Fibroblast of pulmonary artery (primary cell): ENCODE data around the gene NAT8.
"Not testable (repeated sequence)": the region's sequence is repeated elsewhere in the genome, so short reads cannot be mapped to it uniquely, and the experiment has no call there.

Experiments used
- DNase-seq: peaks from one replicate; pipeline ENCODE4 v3.0.0-alpha.2; 2010; ENCODE audit warnings: low read depth
- H3K4me3 ChIP-seq: replicated peaks from 2 replicates; pipeline ENCODE4 v1.5.1; 2011; ENCODE audit warnings: low read depth, mild to moderate bottlenecking, control low read depth, low read length, moderate library complexity
- CTCF ChIP-seq: IDR thresholded peaks from 2 replicates; pipeline ENCODE4 v1.5.1; 2011; ENCODE audit warnings: mild to moderate bottlenecking, control low read depth, low read length, inconsistent platforms; ENCODE audit errors: missing control alignments

NAT8 gene

GRCh38 chr2:73642338-73643018 lies at the start of gene NAT8:
TSS of gene NAT8 (minus strand) at chr2:73642422. CDS start at chr2:73641628, 794 bp downstream.
- TF ChIP-seq CTCF = no peak
- H3K4me3 ChIP-seq = no peak within 1 kb of the TSS
- DNase-seq = no peak

- DNase-seq = peak; percentile 42
- TF ChIP-seq CTCF = peak; percentile 45
- H3K4me3 ChIP-seq = not testable (repeated sequence)
Observed at GRCh38 chr2:73690372-73691088, 48.3 kb upstream of the NAT8 start.

GRCh38 chr2:73688494-73688893 lies 46.3 kb upstream of the NAT8 start:
- peak; percentile 10 for DNase-seq
- not testable (repeated sequence) for H3K4me3 ChIP-seq

- DNase-seq = no peak
- H3K4me3 ChIP-seq = no peak overlapping the region
- no peak for TF ChIP-seq CTCF
Observed at GRCh38 chr2:73685764-73686438, 43.7 kb upstream of the NAT8 start.

GRCh38 chr2:73684905-73685304 lies 42.7 kb upstream of the NAT8 start:
- peak; percentile 12 for TF ChIP-seq CTCF
- not testable (repeated sequence) for DNase-seq, H3K4me3 ChIP-seq

GRCh38 chr2:73684325-73684724 lies 42.1 kb upstream of the NAT8 start:
- H3K4me3 ChIP-seq, DNase-seq: not testable (repeated sequence)

GRCh38 chr2:73679951-73680571 lies 37.8 kb upstream of the NAT8 start:
- not testable (repeated sequence) for H3K4me3 ChIP-seq
- peak; percentile 37 for DNase-seq
- TF ChIP-seq CTCF = peak; percentile 54

GRCh38 chr2:73679237-73679636 lies 37.0 kb upstream of the NAT8 start:
- not testable (repeated sequence) for H3K4me3 ChIP-seq, DNase-seq

GRCh38 chr2:73678008-73678407 lies 35.8 kb upstream of the NAT8 start:
- H3K4me3 ChIP-seq, DNase-seq: not testable (repeated sequence)

- DNase-seq, H3K4me3 ChIP-seq: not testable (repeated sequence)
Observed at GRCh38 chr2:73676211-73676610, 34.0 kb upstream of the NAT8 start.

GRCh38 chr2:73674696-73675157 lies 32.5 kb upstream of the NAT8 start:
- DNase-seq = peak; percentile 21
- not testable (repeated sequence) for H3K4me3 ChIP-seq

- DNase-seq, H3K4me3 ChIP-seq: not testable (repeated sequence)
Observed at GRCh38 chr2:73669976-73670375, 27.8 kb upstream of the NAT8 start.
